HG03378 (cell line): ENCODE results near the gene PANX1.

Experiments used
- ATAC-seq: cut with Tn5 transposase; IDR thresholded peaks from one replicate; pipeline ENCODE4 v1.9.1; 2021; ENCODE audit warnings: mild to moderate bottlenecking, moderate library complexity; ENCODE audit not compliant: unreplicated experiment

The PANX1 gene

DNA sequence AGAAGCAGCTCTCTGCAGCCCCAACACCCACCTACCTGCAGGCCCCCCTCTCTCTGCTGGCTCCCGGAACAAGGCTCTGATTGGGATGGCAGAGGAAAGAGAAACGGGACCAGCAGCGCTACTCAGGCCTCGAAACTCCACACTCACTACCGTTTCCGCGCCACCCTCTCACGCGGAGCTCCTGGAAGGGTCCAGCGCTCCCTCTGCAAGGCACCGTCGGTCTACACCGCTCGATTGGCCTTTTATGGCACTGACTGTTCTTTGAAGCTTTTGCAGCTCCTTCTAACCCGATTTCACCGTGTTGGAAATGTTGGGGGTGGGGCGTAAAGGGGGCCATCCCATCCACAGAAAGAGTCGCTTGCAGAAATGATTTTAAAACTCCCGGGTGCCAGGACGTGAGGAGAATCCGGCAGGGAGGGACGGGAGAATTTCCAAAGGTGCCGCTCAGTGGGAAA is 323 bp upstream of the PANX1 start:
- peak; percentile 15 for ATAC-seq

DNA sequence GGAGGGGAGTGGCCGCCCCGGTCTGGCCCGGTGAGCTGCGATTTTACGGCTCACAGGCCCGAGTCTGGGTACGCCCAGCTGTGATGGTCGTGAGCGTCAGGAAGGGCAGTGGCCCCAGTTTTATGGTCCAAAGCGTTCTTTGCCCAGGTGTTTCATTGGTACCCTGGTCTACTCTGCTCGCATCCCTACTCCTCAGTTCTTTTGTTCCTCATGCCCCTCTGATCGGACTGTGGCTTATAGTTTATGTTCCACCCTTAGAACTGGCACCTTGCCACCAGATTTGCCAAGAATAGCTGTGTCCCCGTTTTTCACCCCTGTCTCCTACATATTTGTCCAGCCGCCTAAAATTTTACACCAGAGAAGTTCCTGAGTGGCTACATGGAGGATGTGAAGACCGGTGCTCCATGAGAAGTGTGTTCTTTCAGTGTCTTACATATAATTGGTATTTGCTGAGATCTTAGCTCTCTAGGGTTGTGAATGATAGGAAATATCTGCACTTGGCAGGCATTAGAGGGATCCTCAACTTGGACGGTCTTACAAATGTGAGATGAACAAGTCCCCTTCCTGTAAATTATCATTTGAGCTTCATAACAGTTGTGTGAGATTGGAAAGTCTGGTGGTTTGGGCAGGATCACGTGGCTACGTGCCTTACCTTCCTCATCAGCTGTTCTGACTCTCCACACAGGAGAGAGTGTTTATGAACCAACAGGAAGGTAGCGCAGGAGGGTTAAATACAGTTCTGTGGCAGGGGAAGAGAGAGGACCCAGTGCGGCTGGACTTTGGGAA is 1.1 kb downstream of the PANX1 start:
- no peak for ATAC-seq

DNA sequence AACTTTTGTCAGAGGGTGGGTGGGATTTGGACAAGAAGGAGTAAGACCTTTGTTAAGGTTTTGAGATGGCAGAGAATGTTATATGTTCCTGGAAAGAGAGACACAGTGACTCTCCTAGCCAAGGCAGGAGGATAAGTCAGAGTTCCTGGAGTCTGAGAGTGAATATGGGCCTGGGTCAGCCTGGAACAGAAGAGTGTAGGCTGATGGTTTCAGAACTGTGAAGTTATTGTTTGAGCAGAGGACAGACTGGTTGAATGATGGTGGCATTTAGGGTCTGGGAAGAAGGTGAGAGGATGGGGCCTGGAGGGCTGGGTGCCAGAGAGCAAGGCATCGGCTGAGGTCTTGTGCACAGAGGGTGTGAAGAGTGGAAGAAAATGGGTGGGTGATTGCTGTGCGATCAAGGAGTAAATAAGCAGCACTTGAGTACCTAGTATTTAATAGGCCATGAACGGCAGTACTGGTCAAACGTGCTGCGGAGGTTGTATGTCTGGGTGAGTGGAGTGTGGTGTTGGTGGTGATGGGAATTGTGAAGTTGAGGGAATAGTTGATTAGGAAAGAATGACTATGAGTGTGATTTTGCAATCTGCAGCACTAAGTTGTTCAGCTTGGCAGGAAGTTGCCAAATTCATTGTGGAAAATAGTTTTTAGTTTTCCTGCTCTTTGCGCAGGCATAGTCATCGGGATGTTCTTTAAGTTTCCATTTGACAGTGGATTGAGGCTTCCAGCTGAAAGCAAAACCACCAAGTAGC is 1.8 kb downstream of the PANX1 start:
- no peak for ATAC-seq

DNA sequence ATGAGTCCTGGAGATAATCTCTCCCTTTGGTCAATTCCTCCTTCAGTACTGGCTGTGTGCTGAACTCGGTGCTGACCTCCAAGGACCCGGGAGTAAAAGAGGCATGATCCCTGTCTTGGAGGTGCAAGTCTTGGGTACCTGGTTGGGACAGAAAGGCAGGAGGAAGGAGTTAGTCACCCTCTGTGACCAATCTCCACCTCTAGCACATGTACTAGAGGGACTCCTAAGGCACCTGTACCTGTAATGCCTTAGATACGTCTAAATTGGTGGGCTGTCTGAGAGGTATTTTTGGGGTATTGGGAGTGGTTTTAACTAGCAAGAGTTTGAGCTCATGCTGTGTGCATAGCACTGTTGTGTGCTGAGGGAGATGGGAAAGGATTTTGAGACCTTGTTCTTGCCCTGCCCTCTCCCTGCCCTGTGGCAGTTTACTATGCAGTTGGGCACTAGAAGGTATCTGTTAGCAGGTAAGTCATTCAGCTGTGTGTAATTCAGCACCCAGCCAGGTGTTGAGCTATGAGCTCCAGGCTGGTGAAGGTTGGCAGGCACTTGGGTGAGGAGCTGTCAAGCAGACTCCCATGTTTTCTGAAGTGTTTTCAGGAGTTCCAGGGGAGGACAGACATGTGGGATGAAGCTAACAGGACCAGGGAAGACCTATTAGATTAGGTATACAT is 2.5 kb downstream of the PANX1 start:
- no peak for ATAC-seq

- no peak for ATAC-seq
Measured at GRCh38 chr11:94131718-94132115, 3.1 kb downstream of the PANX1 start.

DNA sequence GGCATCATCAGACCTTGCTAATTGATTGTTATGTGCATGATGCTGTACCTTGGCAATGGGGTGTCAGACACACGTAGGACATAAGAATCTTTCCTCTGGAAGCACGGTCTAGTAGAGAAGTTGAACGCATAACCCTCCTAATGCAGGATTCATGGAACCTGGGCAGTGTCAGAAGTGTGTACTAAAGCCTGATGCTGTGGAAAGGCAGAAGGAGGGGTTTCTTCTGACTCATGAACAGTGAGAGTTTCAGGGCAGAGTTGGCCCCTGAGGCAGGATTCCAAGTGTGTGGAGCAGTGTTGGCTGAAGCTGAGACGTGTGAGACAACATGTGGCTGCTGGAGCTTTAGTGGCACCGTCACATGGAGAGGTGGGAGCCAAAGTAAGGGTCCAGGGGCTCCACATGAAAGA is 3.5 kb downstream of the PANX1 start:
- no peak for ATAC-seq

- no peak for ATAC-seq
Measured at GRCh38 chr11:94132823-94133408, 4.3 kb downstream of the PANX1 start.

- ATAC-seq: no peak
Measured at GRCh38 chr11:94133752-94134151, 5.1 kb downstream of the PANX1 start.

GRCh38 chr11:94134651-94135512 is 6.2 kb downstream of the PANX1 start:
- peak; percentile 65 for ATAC-seq

GRCh38 chr11:94139416-94139815 is 10.8 kb downstream of the PANX1 start:
- no peak for ATAC-seq

DNA sequence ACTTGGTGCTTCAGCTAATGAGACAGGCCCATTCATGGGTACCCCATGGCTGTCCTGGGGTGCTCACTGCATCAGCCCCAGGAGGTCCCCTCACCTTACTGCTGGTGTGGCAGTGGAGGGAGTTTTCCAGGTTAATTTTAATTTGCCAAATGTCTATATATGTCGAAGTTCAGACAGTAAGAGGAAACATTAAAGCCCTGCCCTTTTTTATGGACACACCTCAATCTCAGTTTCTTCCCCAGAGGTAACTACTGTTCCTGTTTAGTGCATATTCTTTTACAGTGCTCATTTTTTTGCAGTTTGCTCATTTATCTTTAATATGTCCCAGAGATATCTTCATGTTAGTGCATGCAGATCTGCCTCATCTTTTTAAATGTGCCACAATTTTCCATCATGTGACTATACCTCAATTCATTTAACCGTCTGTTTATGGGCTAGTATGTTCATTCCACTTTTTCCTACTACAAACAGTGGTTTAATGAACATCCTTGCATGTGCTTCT is 11.6 kb downstream of the PANX1 start:
- no peak for ATAC-seq

GRCh38 chr11:94141511-94142307 is 13.1 kb downstream of the PANX1 start:
- ATAC-seq: no peak

- no peak for ATAC-seq
Measured at GRCh38 chr11:94142308-94143281, 14.0 kb downstream of the PANX1 start.

DNA sequence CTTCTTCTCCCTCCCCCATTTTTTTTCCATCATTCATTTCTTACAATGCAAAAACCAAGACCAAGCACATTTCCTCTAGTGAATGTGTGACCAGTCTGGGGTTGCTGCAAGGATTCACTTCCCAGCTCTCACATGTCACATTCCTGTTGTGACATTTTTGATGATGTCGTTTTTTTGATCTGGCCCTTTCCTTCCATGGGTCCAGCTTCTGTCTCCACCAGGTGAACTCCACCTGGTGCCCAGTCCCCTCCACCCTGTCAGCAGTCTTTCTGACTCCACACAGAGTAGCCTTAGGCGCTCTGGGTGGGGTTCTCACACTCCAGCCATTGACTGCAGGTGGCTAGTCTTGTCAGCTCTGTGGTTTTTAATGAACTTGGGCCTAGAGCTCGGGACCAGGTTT is 15.6 kb downstream of the PANX1 start:
- ATAC-seq: no peak

GRCh38 chr11:94144664-94145063 is 16.0 kb downstream of the PANX1 start:
- ATAC-seq: no peak

DNA sequence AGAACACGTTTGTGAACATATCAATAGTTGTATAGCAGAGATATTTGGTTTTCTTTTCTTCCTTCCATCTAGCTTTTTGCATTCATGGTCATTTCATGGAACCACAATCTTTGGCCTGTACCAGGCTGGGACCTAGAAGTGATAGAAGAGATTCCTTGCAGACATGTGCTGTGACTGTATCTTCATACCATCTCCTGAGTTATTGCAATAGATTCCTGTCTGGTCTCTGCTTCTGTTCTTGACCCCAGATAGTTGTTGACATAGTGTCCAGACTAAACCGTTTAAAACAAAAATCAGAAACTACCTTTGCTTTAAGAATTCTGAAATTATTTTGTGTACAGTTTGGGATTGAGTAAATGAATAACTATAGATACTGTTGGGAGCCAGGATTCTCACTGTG is 16.8 kb downstream of the PANX1 start:
- no peak for ATAC-seq

DNA sequence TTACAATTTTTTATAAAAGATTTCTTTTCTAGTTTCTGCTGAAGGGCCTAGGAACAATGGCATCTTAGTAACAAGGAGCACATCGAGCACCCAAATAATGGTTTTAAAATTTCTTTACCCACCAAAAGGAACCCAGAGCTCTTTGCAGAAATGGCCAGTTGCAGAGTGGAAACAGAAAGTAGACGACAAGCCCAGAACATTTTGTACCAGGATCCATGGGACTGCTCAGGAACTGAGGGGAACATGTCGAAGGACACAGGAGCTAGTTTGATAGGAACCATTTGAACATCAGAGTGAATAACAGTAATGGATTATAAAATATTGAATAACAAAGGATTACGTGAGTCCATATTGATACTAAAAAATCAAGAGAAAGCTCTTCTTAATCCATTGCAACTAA is 17.3 kb downstream of the PANX1 start:
- no peak for ATAC-seq

GRCh38 chr11:94147433-94147845 is 18.8 kb downstream of the PANX1 start:
- ATAC-seq: peak; percentile 49
